Measurements from ENCODE around the gene LTBP3.

DNA sequence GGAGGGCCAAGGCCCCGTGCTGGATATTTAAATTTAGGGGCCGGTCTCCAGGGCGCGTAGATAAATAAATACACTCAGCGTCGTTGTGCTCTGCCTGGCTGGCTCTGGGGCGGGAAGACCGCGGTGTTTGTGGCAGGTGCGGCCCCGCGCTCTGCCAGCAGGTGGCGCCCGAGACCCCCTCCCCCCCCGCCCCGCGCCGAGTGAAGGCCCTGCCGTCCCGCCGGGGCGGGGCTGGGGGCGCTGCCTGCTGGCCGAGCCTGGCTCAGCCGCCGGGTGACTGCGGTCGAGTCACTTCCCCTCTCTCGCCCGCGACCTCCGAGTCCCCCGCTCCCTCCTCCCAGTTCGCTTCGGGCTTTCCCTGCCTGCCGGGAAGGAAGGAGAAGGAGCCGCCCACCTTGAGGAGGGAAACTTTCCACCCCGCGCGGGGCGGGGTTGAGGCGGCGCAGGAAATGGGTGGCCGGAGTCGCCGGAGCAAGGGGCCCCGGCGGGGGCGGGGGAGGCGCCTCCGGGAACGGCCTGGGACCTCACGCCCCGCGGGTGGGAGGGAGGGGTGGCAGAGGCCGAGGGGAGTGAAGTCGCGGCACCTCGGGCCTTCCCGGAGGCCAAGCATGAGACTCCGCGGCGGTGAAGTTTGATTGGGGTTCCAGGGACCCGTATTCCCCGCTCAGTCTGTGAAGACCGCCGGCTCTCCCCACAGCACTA, 16.1 kb upstream of the LTBP3 start:
- TF ChIP-seq YY1 (IDR thresholded peaks at IDR 0.05; ENCODE audit: insufficient read depth, insufficient read length) (no peak), SUZ12 (IDR thresholded peaks at IDR 0.05; ENCODE audit: extremely low read depth, insufficient read depth, insufficient read length) (no peak), ZNF274 (IDR thresholded peaks at IDR 0.05; ENCODE audit: low read depth, low read length) (no peak)

Measured in NT2/D1 (cell line).